IMR-90 (cell line): ENCODE results near the gene CDH22.
A peak's percentile ranks its signal among the peaks of the same experiment; 100 is the strongest.

Experiments used
- CTCF ChIP-seq: conservative IDR thresholded peaks from 2 replicates; pipeline ENCODE4 v1.5.1; 2012; ENCODE audit warnings: mild to moderate bottlenecking, low read depth, low read length, improper control_type of control experiment
- RAD21 ChIP-seq: IDR thresholded peaks from 2 replicates; pipeline ENCODE4 v1.6.1; 2012; ENCODE audit warnings: low read length, improper control_type of control experiment
- RFX5 ChIP-seq: IDR thresholded peaks from 2 replicates; pipeline ENCODE4 v1.8.0; 2012; ENCODE audit warnings: low read depth, mild to moderate bottlenecking, low read length, moderate library complexity
- USF2 ChIP-seq: fragments of 150-350 bp; IDR thresholded peaks from 2 replicates; pipeline ENCODE4 v1.6.1; 2017; ENCODE audit warnings: mild to moderate bottlenecking, antibody characterized with exemption, low read length, low read depth
- TF ChIP-seq, protein P1 (sequence below): fragments of 150-350 bp; IDR thresholded peaks from 2 replicates; pipeline ENCODE4 v1.6.1; 2016; ENCODE audit warnings: low read depth, mild to moderate bottlenecking, low read length, moderate library complexity, borderline replicate concordance

DNA sequence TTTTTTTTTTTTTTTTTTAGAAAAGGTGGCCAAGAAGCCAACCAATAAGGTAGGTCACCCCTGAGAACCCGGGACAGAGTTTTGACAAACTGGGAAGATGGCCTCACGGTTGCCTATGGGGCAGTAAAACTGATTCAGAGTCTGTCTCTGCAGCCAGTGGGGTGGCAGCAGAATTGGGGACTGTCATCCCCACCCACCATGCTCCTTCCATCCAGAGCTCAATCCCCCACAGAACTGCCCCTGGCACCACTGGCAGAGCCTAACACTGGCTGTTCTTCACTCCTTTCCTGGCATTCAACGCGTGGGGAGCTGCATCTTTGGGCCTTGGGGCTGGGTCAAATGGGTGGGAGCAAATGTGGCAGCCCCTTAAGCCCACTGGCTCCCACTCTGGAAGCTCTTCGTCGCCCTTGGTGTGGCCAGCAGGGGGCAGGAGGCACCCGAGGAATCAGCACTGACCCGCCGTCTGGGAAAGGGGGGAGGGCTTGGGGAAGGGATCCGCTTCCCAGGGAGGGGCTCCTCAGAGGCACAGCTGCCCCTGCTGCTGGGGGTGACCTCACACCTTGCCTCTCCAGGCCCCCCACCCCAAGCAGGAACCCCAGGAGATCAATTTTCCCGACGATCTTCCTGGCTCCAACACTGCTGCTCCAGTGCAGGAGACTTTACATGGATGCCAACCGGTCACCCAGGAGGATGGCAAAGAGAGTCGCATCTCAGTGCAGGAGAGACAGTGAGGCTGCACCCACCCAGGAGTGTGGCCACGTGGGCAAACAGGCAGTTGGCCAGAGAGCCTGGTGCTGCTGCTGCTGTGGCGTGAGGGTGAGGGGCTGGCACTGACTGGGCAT is 179.8 kb downstream of the CDH22 start:
- TF ChIP-seq RAD21 (peak; percentile 42), CTCF (peak; percentile 46), RFX5 (no peak), USF2 (no peak)
- TF ChIP-seq, protein P1, sequence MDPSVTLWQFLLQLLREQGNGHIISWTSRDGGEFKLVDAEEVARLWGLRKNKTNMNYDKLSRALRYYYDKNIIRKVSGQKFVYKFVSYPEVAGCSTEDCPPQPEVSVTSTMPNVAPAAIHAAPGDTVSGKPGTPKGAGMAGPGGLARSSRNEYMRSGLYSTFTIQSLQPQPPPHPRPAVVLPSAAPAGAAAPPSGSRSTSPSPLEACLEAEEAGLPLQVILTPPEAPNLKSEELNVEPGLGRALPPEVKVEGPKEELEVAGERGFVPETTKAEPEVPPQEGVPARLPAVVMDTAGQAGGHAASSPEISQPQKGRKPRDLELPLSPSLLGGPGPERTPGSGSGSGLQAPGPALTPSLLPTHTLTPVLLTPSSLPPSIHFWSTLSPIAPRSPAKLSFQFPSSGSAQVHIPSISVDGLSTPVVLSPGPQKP, result no peak
